B cell (primary cell): ENCODE data around the gene TMEM132D.

Experiments used
- EZH2 ChIP-seq: IDR thresholded peaks from 2 replicates; pipeline ENCODE4 v1.6.1; 2012; ENCODE audit warnings: borderline replicate concordance, low read depth, mild to moderate bottlenecking, moderate library complexity, low read length; ENCODE audit not compliant: insufficient read depth, poor library complexity, severe bottlenecking
- TF ChIP-seq, protein P1 (sequence below): fragments of 200-600 bp; IDR thresholded peaks from one replicate; pipeline ENCODE4 v1.8.0; 2022; ENCODE audit warnings: antibody characterized with exemption, mild to moderate bottlenecking

DNA sequence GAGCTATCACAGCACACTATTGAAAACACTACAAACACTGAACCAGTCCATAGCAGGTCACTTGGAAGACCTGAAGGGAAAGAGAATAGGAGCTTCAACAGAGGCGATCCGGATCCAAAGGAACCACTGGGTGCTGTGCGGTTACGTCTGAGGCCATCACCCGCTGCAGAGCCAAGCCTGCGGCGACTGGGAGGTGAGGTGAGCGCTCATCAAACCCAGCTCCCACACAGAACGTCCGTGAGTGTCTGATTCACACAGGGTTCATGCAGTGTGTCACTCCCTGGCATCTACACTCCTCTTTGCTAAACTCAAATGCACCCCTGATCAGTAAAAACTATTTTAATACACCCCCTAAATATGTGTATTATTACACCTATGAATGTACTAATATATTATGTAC is 64.1 kb downstream of the TMEM132D start:
- TF ChIP-seq, protein P1, sequence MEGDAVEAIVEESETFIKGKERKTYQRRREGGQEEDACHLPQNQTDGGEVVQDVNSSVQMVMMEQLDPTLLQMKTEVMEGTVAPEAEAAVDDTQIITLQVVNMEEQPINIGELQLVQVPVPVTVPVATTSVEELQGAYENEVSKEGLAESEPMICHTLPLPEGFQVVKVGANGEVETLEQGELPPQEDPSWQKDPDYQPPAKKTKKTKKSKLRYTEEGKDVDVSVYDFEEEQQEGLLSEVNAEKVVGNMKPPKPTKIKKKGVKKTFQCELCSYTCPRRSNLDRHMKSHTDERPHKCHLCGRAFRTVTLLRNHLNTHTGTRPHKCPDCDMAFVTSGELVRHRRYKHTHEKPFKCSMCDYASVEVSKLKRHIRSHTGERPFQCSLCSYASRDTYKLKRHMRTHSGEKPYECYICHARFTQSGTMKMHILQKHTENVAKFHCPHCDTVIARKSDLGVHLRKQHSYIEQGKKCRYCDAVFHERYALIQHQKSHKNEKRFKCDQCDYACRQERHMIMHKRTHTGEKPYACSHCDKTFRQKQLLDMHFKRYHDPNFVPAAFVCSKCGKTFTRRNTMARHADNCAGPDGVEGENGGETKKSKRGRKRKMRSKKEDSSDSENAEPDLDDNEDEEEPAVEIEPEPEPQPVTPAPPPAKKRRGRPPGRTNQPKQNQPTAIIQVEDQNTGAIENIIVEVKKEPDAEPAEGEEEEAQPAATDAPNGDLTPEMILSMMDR = no peak
- no peak for TF ChIP-seq EZH2
